HCT116 (cell line): Measurements from ENCODE around the gene CRIP1. TPM values are rescaled to one million over a fixed set of nuclear protein-coding genes. Genes with fewer than 3 reads are reported as not detected.

Experiments
- ATAC-seq: fragments of 200-7000 bp; cut with Tn5 transposase; 2 replicates; pipeline ENCODE4 v1.9.1; 2020; ENCODE audit warnings: mild to moderate bottlenecking, moderate library complexity
- BruUV-seq: library from RNA; stranded (reverse); fragments of 400-500 nt; replicated peaks from 2 replicates; lab custom pipeline; 2021; lab: Mats Ljungman, UMichigan
- CTCF ChIA-PET: fragments of 300-600 bp; sonication (Branson Sonifier 250); formaldehyde crosslinking; loops from one replicate; lab custom pipeline; 2021; ENCODE audit warnings: antibody characterized with exemption; lab: Charles Lee
- POLR2A ChIA-PET: fragments of 300-600, 350-600 bp; sonication (Branson Sonifier 250); formaldehyde crosslinking; loops from one replicate; lab custom pipeline; 2021; ENCODE audit warnings: antibody characterized with exemption; lab: Charles Lee
- RAD21 ChIA-PET, 2 experiments: fragments of 300-600 bp; sonication (Branson Sonifier 250); formaldehyde crosslinking; loops; one replicate each; lab custom pipeline; 2023; ENCODE audit warnings: low total read pairs in 2 of 2; ENCODE audit not compliant: uncharacterized antibody in 2 of 2, unreplicated experiment in 2 of 2, low non-redundant PET in 1 of 2; lab: Charles Lee
- DNase-seq: peaks from one replicate; pipeline ENCODE4 v3.0.0-alpha.2; 2010; ENCODE audit warnings: low read depth, low spot score
- H2AFZ ChIP-seq: fragments of 200-600 bp; shearing (Covaris generic), sonication (generic); 2 replicates; pipeline ENCODE4 v1.6.1; 2017; ENCODE audit warnings: low read depth, mixed run types, mixed read lengths, antibody characterized with exemption, low read length; ENCODE audit not compliant: poor library complexity, severe bottlenecking
- H3K27ac ChIP-seq: 2 replicates; pipeline ENCODE4 v1.5.1; 2012; ENCODE audit warnings: low read depth, low read length
- H3K27me3 ChIP-seq: fragments of 200-600 bp; sonication (generic); 2 replicates; pipeline ENCODE4 v1.6.1; 2016; ENCODE audit warnings: mixed run types, low read length, mixed read lengths; ENCODE audit not compliant: insufficient read depth
- H3K36me3 ChIP-seq, 2 experiments: fragments of 200-500 bp in 1 of 2; fragments of 200-600 bp in 1 of 2; sonication (Bioruptor generic) in 1 of 2; sonication (generic) in 1 of 2; 2 replicates each; pipeline versions ENCODE4 v1.5.1 to v1.6.1; 2014 to 2016; ENCODE audit warnings: low read length in 2 of 2, inconsistent platforms in 1 of 2, mixed read lengths in 1 of 2, mixed run types in 1 of 2; ENCODE audit not compliant: insufficient read depth in 2 of 2, control insufficient read depth in 1 of 2
- H3K4me1 ChIP-seq, 2 experiments: fragments of 200-600 bp in 1 of 2; sonication (generic) in 1 of 2; 2 replicates each; pipeline versions ENCODE4 v1.5.1 to v1.6.1; 2012 to 2017; ENCODE audit warnings: low read length in 2 of 2, inconsistent platforms in 1 of 2, mild to moderate bottlenecking in 1 of 2, mixed read lengths in 1 of 2, mixed run types in 1 of 2, moderate library complexity in 1 of 2; ENCODE audit not compliant: insufficient read depth in 2 of 2, control insufficient read depth in 1 of 2
- H3K4me2 ChIP-seq: fragments of 200-600 bp; sonication (generic); 2 replicates; pipeline ENCODE4 v1.6.1; 2017; ENCODE audit warnings: mixed run types, low read length, mixed read lengths
- H3K4me3 ChIP-seq, 2 experiments: fragments of 200-600 bp in 1 of 2; sonication (generic) in 1 of 2; replicated peaks in 1 of 2; 2 replicates each; pipeline ENCODE4 v1.5.1; 2011 to 2016; ENCODE audit warnings: low read length in 2 of 2, control low read depth in 1 of 2, low read depth in 1 of 2, mild to moderate bottlenecking in 1 of 2, mixed read lengths in 1 of 2, mixed run types in 1 of 2
- H3K79me2 ChIP-seq: fragments of 200-600 bp; sonication (generic); 2 replicates; pipeline ENCODE4 v1.6.1; 2017; ENCODE audit warnings: mild to moderate bottlenecking, mixed run types, low read length, moderate library complexity, mixed read lengths; ENCODE audit not compliant: insufficient read depth
- H3K9ac ChIP-seq: fragments of 200-600 bp; sonication (generic); 2 replicates; pipeline ENCODE4 v1.6.1; 2016; ENCODE audit warnings: low read length, mixed read lengths
- H3K9me2 ChIP-seq: fragments of 200-600 bp; sonication (generic), shearing (Covaris generic); 2 replicates; pipeline ENCODE4 v1.6.1; 2017; ENCODE audit warnings: mixed run types, mild to moderate bottlenecking, moderate library complexity; ENCODE audit not compliant: insufficient read depth
- H3K9me3 ChIP-seq, 2 experiments: fragments of 200-500 bp in 1 of 2; fragments of 200-600 bp in 1 of 2; sonication (Bioruptor generic) in 1 of 2; sonication (generic) in 1 of 2; 2 replicates each; pipeline ENCODE4 v1.6.1; 2014 to 2017; ENCODE audit warnings: low read length in 2 of 2, mixed read lengths in 2 of 2, inconsistent platforms in 1 of 2, low read depth in 1 of 2, mild to moderate bottlenecking in 1 of 2, mixed run types in 1 of 2, moderate library complexity in 1 of 2; ENCODE audit not compliant: control insufficient read depth in 1 of 2, insufficient read depth in 1 of 2
- H4K20me1 ChIP-seq: fragments of 200-600 bp; sonication (generic), shearing (Covaris generic); 2 replicates; pipeline ENCODE4 v1.6.1; 2017; ENCODE audit warnings: mixed run types, mild to moderate bottlenecking, moderate library complexity; ENCODE audit not compliant: insufficient read depth
- ELF1 ChIP-seq: IDR thresholded peaks from 2 replicates; pipeline ENCODE4 v1.6.1; 2012; ENCODE audit warnings: low read depth, borderline replicate concordance
- EZH2 ChIP-seq: fragments of 200-600 bp; sonication (generic); IDR thresholded peaks from 2 replicates; pipeline ENCODE4 v1.6.1; 2017; ENCODE audit warnings: antibody characterized with exemption, mixed run types
- EZH2phosphoT487 ChIP-seq: fragments of 200-600 bp; IDR thresholded peaks from 2 replicates; pipeline ENCODE4 v1.6.1; 2018; ENCODE audit warnings: antibody characterized with exemption, borderline replicate concordance
- POLR2AphosphoS5 ChIP-seq: IDR thresholded peaks from 2 replicates; pipeline ENCODE4 v1.6.1; 2011; ENCODE audit warnings: mild to moderate bottlenecking, low read depth, low read length, moderate library complexity
- SIN3A ChIP-seq: IDR thresholded peaks from 2 replicates; pipeline ENCODE4 v1.6.1; 2012; ENCODE audit warnings: low read depth
- SP1 ChIP-seq: IDR thresholded peaks from 2 replicates; pipeline ENCODE4 v1.6.1; 2012; ENCODE audit warnings: low read depth
- intact Hi-C: fragments of 100-400 bp; cut with micrococcal nuclease; formaldehyde crosslinking; loops from 2 replicates; pipeline ENCODE4 v1.10.0; 2022
- total RNA-seq: library from RNA; stranded (reverse); gene quantifications from one replicate; pipeline ENCODE4 v1.2.1, GENCODE V29; 2021; ENCODE audit not compliant: unreplicated experiment
- TF ChIP-seq, protein P1 (sequence below): IDR thresholded peaks from 2 replicates; pipeline ENCODE4 v1.6.1; 2012; ENCODE audit warnings: low read depth
- TF ChIP-seq, protein P2 (sequence below): IDR thresholded peaks from 2 replicates; pipeline ENCODE4 v1.6.1; 2011; ENCODE audit warnings: mild to moderate bottlenecking, low read length, moderate library complexity; ENCODE audit not compliant: insufficient replicate concordance; ENCODE audit errors: extremely low read depth
- TF ChIP-seq, protein P3 (sequence below): IDR thresholded peaks from 2 replicates; pipeline ENCODE4 v1.6.1; 2012

Gene CRIP1
- total RNA-seq, 1 experiment from 2014 or later, result 260 TPM

DNA sequence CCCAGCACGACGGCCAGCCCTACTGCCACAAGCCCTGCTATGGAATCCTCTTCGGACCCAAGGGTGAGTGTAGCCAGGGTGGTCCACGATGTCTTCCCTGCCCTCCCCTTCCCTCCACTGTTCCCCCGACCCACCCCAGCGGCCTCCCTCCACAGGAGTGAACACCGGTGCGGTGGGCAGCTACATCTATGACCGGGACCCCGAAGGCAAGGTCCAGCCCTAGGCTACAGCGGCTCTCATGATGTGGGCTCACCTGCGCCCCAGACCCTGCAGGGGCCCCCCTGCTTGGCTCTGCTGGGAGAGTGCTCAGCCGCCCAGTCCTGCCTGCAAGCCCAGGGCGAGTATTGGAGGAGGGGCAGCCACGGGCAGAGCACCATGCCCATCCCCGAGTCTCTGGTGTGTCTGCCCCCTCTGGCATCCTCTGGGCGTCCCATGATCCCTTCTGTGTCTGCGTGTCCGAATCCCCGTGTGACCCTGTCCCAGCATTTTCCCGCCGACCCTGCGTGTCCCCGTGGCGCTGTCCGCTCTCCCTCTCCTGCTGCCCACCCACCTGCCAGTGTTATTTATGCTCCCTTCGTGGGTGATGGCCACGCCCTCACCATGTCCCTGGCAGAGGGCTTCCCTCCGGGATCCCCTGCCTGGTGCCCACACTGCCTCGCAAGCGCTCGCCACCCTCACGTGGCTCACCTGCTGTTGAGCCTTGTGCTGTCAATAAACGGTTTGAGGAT, 7.1 kb upstream of the CRIP1 start:
- ChIA-PET POLR2A (no interaction called here), RAD21 (no interaction called here), CTCF (no interaction called here)
- BruUV-seq, result no TSS peak
- Histone ChIP-seq H3K9me2 (no peaks in the 10 kb centered on the region), H3K4me2 (no peak overlapping the region), H3K4me3 (no peak overlapping the region), H3K36me3 (no peaks in the 10 kb centered on the region), H3K27me3 (no peaks in the 10 kb centered on the region), H3K79me2 (no peaks in the 10 kb centered on the region), H4K20me1 (no peaks in the 10 kb centered on the region), H2AFZ (no peak overlapping the region), H3K9ac (no peak overlapping the region), H3K27ac (no peak overlapping the region), H3K9me3 (no peaks in the 10 kb centered on the region), H3K4me1 (peaks cover 30 to 59% of the 10 kb centered on the region in 2 experiments)
- ATAC-seq (no peak), DNase-seq (no peak)
- no peak for TF ChIP-seq SIN3A
- intact Hi-C loops, result no loop called here

DNA sequence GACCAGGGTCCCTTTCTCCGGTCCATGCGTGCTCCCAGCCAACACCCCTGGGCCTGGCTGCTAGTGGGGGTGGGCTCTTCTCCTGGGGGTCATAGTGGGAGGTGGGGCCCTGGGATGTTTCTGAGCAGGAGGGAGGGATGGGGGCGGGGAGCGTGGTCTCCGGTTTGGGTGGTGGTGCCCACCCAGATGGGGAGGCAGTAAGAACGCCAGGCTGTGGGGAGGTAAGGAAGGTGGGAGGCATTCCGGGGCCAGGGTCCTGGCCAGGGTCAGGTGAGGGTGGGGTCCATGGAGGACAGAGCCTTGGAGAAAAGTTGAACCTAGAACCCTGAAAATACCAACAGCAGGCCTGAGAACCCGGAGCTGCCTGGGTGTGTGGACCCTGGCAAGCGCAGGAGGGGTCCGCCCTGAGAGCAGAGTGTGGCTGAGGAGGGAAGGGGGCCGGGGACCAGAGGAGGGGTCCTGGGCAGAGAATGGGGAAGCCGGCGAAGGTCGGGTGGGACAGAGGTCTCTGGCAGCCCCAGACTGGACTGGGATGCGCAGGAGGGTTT, 6.4 kb upstream of the CRIP1 start:
- ChIA-PET POLR2A (interaction anchor here (2.2 kb wide), 1 partner anchor 10 kb away, joined by 29 read pairs; the partner anchor contains the start of gene TEDC1), CTCF (interaction anchor here (0.6 to 2.4 kb wide), 14 partner anchors 9 to 507 kb away, joined by 3 to 73 read pairs (median 6); partner anchors contain the start of gene TEDC1), RAD21 (interaction anchor here (1.0 to 2.0 kb wide), 4 partner anchors 9 to 109 kb away, joined by 5 to 16 read pairs (median 8); no protein-coding TSS in a partner anchor)
- intact Hi-C loops, result no loop called here
- Histone ChIP-seq H4K20me1 (no peaks in the 10 kb centered on the region), H3K79me2 (no peaks in the 10 kb centered on the region), H3K9me3 (no peaks in the 10 kb centered on the region), H3K4me3 (peak overlapping the region in 1 of 2 experiments; percentile 77; a peak in 1 of 4 replicates), H3K4me2 (peak overlapping the region; percentile 100), H3K9ac (peak overlapping the region; percentile 99), H2AFZ (no peak overlapping the region), H3K9me2 (no peaks in the 10 kb centered on the region), H3K4me1 (peaks cover 30 to 56% of the 10 kb centered on the region in 2 experiments), H3K36me3 (no peaks in the 10 kb centered on the region), H3K27ac (peak overlapping the region; percentile 95; the same call in 1 of the 2 replicates), H3K27me3 (no peaks in the 10 kb centered on the region)
- no peak for ATAC-seq
- TF ChIP-seq, protein P1, sequence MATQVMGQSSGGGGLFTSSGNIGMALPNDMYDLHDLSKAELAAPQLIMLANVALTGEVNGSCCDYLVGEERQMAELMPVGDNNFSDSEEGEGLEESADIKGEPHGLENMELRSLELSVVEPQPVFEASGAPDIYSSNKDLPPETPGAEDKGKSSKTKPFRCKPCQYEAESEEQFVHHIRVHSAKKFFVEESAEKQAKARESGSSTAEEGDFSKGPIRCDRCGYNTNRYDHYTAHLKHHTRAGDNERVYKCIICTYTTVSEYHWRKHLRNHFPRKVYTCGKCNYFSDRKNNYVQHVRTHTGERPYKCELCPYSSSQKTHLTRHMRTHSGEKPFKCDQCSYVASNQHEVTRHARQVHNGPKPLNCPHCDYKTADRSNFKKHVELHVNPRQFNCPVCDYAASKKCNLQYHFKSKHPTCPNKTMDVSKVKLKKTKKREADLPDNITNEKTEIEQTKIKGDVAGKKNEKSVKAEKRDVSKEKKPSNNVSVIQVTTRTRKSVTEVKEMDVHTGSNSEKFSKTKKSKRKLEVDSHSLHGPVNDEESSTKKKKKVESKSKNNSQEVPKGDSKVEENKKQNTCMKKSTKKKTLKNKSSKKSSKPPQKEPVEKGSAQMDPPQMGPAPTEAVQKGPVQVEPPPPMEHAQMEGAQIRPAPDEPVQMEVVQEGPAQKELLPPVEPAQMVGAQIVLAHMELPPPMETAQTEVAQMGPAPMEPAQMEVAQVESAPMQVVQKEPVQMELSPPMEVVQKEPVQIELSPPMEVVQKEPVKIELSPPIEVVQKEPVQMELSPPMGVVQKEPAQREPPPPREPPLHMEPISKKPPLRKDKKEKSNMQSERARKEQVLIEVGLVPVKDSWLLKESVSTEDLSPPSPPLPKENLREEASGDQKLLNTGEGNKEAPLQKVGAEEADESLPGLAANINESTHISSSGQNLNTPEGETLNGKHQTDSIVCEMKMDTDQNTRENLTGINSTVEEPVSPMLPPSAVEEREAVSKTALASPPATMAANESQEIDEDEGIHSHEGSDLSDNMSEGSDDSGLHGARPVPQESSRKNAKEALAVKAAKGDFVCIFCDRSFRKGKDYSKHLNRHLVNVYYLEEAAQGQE, result no peak
- TF ChIP-seq EZH2phosphoT487 (no peak), ELF1 (no peak), EZH2 (no peak), SIN3A (no peak), SP1 (no peak), POLR2AphosphoS5 (no peak)
- TF ChIP-seq, protein P2, sequence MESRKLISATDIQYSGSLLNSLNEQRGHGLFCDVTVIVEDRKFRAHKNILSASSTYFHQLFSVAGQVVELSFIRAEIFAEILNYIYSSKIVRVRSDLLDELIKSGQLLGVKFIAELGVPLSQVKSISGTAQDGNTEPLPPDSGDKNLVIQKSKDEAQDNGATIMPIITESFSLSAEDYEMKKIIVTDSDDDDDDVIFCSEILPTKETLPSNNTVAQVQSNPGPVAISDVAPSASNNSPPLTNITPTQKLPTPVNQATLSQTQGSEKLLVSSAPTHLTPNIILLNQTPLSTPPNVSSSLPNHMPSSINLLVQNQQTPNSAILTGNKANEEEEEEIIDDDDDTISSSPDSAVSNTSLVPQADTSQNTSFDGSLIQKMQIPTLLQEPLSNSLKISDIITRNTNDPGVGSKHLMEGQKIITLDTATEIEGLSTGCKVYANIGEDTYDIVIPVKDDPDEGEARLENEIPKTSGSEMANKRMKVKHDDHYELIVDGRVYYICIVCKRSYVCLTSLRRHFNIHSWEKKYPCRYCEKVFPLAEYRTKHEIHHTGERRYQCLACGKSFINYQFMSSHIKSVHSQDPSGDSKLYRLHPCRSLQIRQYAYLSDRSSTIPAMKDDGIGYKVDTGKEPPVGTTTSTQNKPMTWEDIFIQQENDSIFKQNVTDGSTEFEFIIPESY, result no peak
- TF ChIP-seq, protein P3, sequence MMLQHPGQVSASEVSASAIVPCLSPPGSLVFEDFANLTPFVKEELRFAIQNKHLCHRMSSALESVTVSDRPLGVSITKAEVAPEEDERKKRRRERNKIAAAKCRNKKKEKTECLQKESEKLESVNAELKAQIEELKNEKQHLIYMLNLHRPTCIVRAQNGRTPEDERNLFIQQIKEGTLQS, result no peak
- DNase-seq, result no peak
- BruUV-seq, result no TSS peak
